ENCODE measurements around the gene SKI. TPM values are rescaled to one million over a fixed set of nuclear protein-coding genes. Genes with fewer than 3 reads are reported as not detected.

Gene SKI
- total RNA-seq, 1 experiment from 2014 or later = 89.5 TPM

- Histone ChIP-seq H3K4me1 (ENCODE audit: insufficient read depth, low read length) (no peaks in the 10 kb centered on the region), H2BK20ac (ENCODE audit: low read depth, low read length, poor library complexity, severe bottlenecking) (no peak overlapping the region), H3K79me2 (ENCODE audit: insufficient read depth, low read length) (no peaks in the 10 kb centered on the region), H2BK12ac (ENCODE audit: insufficient read length, low read depth, low read length) (no peak overlapping the region), H2AFZ (ENCODE audit: low read length) (no peak overlapping the region), H3K9me3 (ENCODE audit: control insufficient read depth, low read depth, low read length) (no peaks in the 10 kb centered on the region), H4K8ac (replicated peaks; ENCODE audit: insufficient read length, low read depth, low read length) (no peak overlapping the region), H2AK5ac (ENCODE audit: insufficient read length, low read length) (no peak overlapping the region), H3K27ac (ENCODE audit: insufficient read length, low read depth, low read length) (no peak overlapping the region), H3K23ac (ENCODE audit: insufficient read length, low read depth, low read length) (no peak overlapping the region), H3T11ph (ENCODE audit: low read length) (no peak overlapping the region), H3K4me2 (ENCODE audit: insufficient read depth, insufficient read length, low read length) (no peak overlapping the region), H3K18ac (ENCODE audit: insufficient read length, low read depth, low read length) (no peak overlapping the region), H4K5ac (ENCODE audit: insufficient read length, low read depth, low read length) (no peak overlapping the region), H3K4ac (ENCODE audit: low read depth, low read length) (no peak overlapping the region), H4K91ac (ENCODE audit: insufficient read length, low read depth, low read length) (no peak overlapping the region), H3K27me3 (ENCODE audit: insufficient read depth, low read length) (no peaks in the 10 kb centered on the region), H4K20me1 (ENCODE audit: control insufficient read depth, insufficient read depth, insufficient read length) (no peaks in the 10 kb centered on the region), H3K23me2 (ENCODE audit: insufficient read length, low read depth, low read length, poor library complexity, severe bottlenecking) (no peaks in the 10 kb centered on the region), H3K9ac (ENCODE audit: extremely low read depth, insufficient read length, low read length) (no peak overlapping the region), H3K79me1 (ENCODE audit: insufficient read depth, low read depth, low read length, poor library complexity, severe bottlenecking) (no peaks in the 10 kb centered on the region), H2BK5ac (ENCODE audit: insufficient read length, low read length) (no peak overlapping the region), H2BK120ac (ENCODE audit: low read depth, low read length, poor library complexity, severe bottlenecking) (no peak overlapping the region), H3K14ac (ENCODE audit: insufficient read depth, low read length) (no peak overlapping the region), H3K56ac (ENCODE audit: insufficient read length, low read depth, low read length) (no peak overlapping the region), H2BK15ac (ENCODE audit: low read depth, low read length) (no peak overlapping the region)
- H3K9me3 Mint-ChIP-seq = no peaks in the 10 kb centered on the region; a peak in 1 of 5 replicates
- no peak for TF ChIP-seq CTCF (conservative IDR thresholded peaks at IDR 0.05)
- peak overlapping the region in 2 of 3 experiments; percentile 8 to 65; a peak in 1 of 7 replicates for H3K27ac Mint-ChIP-seq
- no peaks in the 10 kb centered on the region for H3K4me1 Mint-ChIP-seq
- H3K36me3 Mint-ChIP-seq (ENCODE audit: insufficient read depth in 1 of 3, low read depth in 3 of 3) = peaks cover 0 to 1% (median 0%) of the 10 kb centered on the region in 3 experiments; a peak in 1 of 7 replicates
- DNase-seq = no peak
- WGBS (ENCODE audit: extremely low coverage, insufficient read length, low lambda C conversion rate) = no CpG with 5 or more reads among the region's 37 CpGs
- no peak overlapping the region for H3K4me3 Mint-ChIP-seq
- no peaks in the 10 kb centered on the region for H3K27me3 Mint-ChIP-seq (ENCODE audit: low read depth)
Measured at GRCh38 chr1:2356911-2357845, 129.1 kb downstream of the SKI start.
